ENCODE measurements around the gene ANKRD44. TPM values are rescaled to one million over a fixed set of nuclear protein-coding genes. Genes with fewer than 3 reads are reported as not detected.

ANKRD44 gene
- total RNA-seq, 1 donor from 2014 or later = 4.3 TPM

GRCh38 chr2:197248623-197249022 lies 62.0 kb downstream of the ANKRD44 start:
- no peak for TF ChIP-seq CTCF (IDR thresholded peaks at IDR 0.05; ENCODE audit: insufficient read depth, low read length, poor library complexity, severe bottlenecking)
- H3K27me3 ChIP-seq (ENCODE audit: control insufficient read depth, insufficient read depth, low read length) = no peaks in the 10 kb centered on the region
- H3K4me3 ChIP-seq (ENCODE audit: low read depth, low read length) = no peak overlapping the region
- H3K36me3 ChIP-seq (ENCODE audit: control insufficient read depth, insufficient read depth, low read length) = no peaks in the 10 kb centered on the region
- no peak for DNase-seq (ENCODE audit: low read depth)

GRCh38 chr2:197248001-197248401 lies 62.6 kb downstream of the ANKRD44 start:
- no peak for DNase-seq (ENCODE audit: low read depth)
- no peak overlapping the region for H3K4me3 ChIP-seq (ENCODE audit: low read depth, low read length)
- no peak for TF ChIP-seq CTCF (IDR thresholded peaks at IDR 0.05; ENCODE audit: insufficient read depth, low read length, poor library complexity, severe bottlenecking)
- H3K36me3 ChIP-seq (ENCODE audit: control insufficient read depth, insufficient read depth, low read length) = no peaks in the 10 kb centered on the region
- H3K27me3 ChIP-seq (ENCODE audit: control insufficient read depth, insufficient read depth, low read length) = no peaks in the 10 kb centered on the region

- no peaks in the 10 kb centered on the region for H3K36me3 ChIP-seq (ENCODE audit: control insufficient read depth, insufficient read depth, low read length)
- no peak for DNase-seq (ENCODE audit: low read depth)
- H3K4me3 ChIP-seq (ENCODE audit: low read depth, low read length) = no peak overlapping the region
- H3K27me3 ChIP-seq (ENCODE audit: control insufficient read depth, insufficient read depth, low read length) = no peaks in the 10 kb centered on the region
- no peak for TF ChIP-seq CTCF (IDR thresholded peaks at IDR 0.05; ENCODE audit: insufficient read depth, low read length, poor library complexity, severe bottlenecking)
Measured at GRCh38 chr2:197247083-197247482, 63.5 kb downstream of the ANKRD44 start.

GRCh38 chr2:197245829-197246804 lies 64.5 kb downstream of the ANKRD44 start:
- H3K27me3 ChIP-seq (ENCODE audit: control insufficient read depth, insufficient read depth, low read length) = no peaks in the 10 kb centered on the region
- TF ChIP-seq CTCF (IDR thresholded peaks at IDR 0.05; ENCODE audit: insufficient read depth, low read length, poor library complexity, severe bottlenecking) = no peak
- no peak for DNase-seq (ENCODE audit: low read depth)
- no peak overlapping the region for H3K4me3 ChIP-seq (ENCODE audit: low read depth, low read length)
- H3K36me3 ChIP-seq (ENCODE audit: control insufficient read depth, insufficient read depth, low read length) = no peaks in the 10 kb centered on the region

GRCh38 chr2:197244349-197244748 lies 66.2 kb downstream of the ANKRD44 start:
- Histone ChIP-seq H3K4me3 (ENCODE audit: low read depth, low read length) (no peak overlapping the region), H3K36me3 (ENCODE audit: control insufficient read depth, insufficient read depth, low read length) (no peaks in the 10 kb centered on the region), H3K27me3 (ENCODE audit: control insufficient read depth, insufficient read depth, low read length) (no peaks in the 10 kb centered on the region)
- no peak for TF ChIP-seq CTCF (IDR thresholded peaks at IDR 0.05; ENCODE audit: insufficient read depth, low read length, poor library complexity, severe bottlenecking)
- DNase-seq (ENCODE audit: low read depth) = no peak

Data from kidney epithelial cell (primary cell).